HFF-Myc (cell line): ENCODE data around the gene ADARB1.

ENCODE experiments used
- DNase-seq: peaks from one replicate; pipeline ENCODE4 v3.0.0-alpha.2; 2011; ENCODE audit warnings: low read depth; ENCODE audit errors: extremely low read depth
- H3K4me3 ChIP-seq: replicated peaks from 2 replicates; pipeline ENCODE4 v1.5.1; 2011; ENCODE audit warnings: low read depth, mild to moderate bottlenecking, control low read depth, low read length
- CTCF ChIP-seq: IDR thresholded peaks from 2 replicates; pipeline ENCODE4 v1.5.1; 2012; ENCODE audit warnings: mild to moderate bottlenecking, low read depth, low read length, control low read depth; ENCODE audit errors: missing control alignments

ADARB1 gene

GRCh38 chr21:45064091-45064490 is 10.3 kb upstream of the ADARB1 start:
- no peak for TF ChIP-seq CTCF
- no peak for DNase-seq
- H3K4me3 ChIP-seq: no peak overlapping the region

GRCh38 chr21:45064618-45065399 is 9.6 kb upstream of the ADARB1 start:
- no peak for TF ChIP-seq CTCF
- DNase-seq: no peak
- H3K4me3 ChIP-seq: no peak overlapping the region

- TF ChIP-seq CTCF: no peak
- DNase-seq: no peak
- H3K4me3 ChIP-seq: no peak overlapping the region
Observed at GRCh38 chr21:45067462-45068285, 6.7 kb upstream of the ADARB1 start.

GRCh38 chr21:45069085-45069484 is 5.3 kb upstream of the ADARB1 start:
- TF ChIP-seq CTCF: no peak
- no peak overlapping the region for H3K4me3 ChIP-seq
- DNase-seq: no peak

GRCh38 chr21:45069711-45070110 is 4.7 kb upstream of the ADARB1 start:
- TF ChIP-seq CTCF: no peak
- no peak for DNase-seq
- no peak overlapping the region for H3K4me3 ChIP-seq

GRCh38 chr21:45071078-45071873 is 3.1 kb upstream of the ADARB1 start:
- H3K4me3 ChIP-seq: no peak overlapping the region
- TF ChIP-seq CTCF: no peak
- no peak for DNase-seq
